ENCODE measurements around the gene WSCD2.

DNA sequence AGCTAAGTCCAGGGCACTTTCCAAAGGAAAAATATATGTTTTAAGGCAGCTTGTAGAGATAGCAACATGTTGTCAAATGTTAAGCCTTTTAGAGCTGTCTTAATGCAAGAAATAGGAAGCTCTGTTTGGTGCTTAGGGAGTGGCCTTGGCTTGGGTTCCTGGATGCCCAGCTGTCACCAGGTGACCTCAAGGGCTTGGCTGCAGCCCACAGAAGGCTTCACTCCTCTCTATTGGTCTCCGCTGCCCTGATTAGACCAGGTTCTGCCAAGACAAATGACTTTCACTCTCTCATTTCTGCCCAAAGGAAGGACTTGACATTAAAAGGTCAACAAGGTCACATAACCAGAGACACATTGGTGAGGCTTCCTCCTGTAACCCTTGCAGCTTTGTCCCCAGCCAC lies 76.8 kb downstream of the WSCD2 start:
- no peak for TF ChIP-seq EZH2 (IDR thresholded peaks at IDR 0.05; ENCODE audit: low read length)
- TF ChIP-seq, protein P1, sequence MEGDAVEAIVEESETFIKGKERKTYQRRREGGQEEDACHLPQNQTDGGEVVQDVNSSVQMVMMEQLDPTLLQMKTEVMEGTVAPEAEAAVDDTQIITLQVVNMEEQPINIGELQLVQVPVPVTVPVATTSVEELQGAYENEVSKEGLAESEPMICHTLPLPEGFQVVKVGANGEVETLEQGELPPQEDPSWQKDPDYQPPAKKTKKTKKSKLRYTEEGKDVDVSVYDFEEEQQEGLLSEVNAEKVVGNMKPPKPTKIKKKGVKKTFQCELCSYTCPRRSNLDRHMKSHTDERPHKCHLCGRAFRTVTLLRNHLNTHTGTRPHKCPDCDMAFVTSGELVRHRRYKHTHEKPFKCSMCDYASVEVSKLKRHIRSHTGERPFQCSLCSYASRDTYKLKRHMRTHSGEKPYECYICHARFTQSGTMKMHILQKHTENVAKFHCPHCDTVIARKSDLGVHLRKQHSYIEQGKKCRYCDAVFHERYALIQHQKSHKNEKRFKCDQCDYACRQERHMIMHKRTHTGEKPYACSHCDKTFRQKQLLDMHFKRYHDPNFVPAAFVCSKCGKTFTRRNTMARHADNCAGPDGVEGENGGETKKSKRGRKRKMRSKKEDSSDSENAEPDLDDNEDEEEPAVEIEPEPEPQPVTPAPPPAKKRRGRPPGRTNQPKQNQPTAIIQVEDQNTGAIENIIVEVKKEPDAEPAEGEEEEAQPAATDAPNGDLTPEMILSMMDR (optimal IDR thresholded peaks at IDR 0.05 in 1 of 3, IDR thresholded peaks at IDR 0.05 in 1 of 3, conservative IDR thresholded peaks at IDR 0.05 in 1 of 3; ENCODE audit: extremely low read depth in 1 of 3, insufficient read depth in 2 of 3, low read length in 3 of 3), result no peak
